HepG2 (cell line): ENCODE results near the gene NOXA1. TPM values are rescaled to one million over a fixed set of nuclear protein-coding genes. Genes with fewer than 3 reads are reported as not detected.

Experiments used
- DZIP1 ChIP-seq: sonication (generic); formaldehyde crosslinking; IDR thresholded peaks from 2 replicates; pipeline ENCODE4 v1.5.0; 2020; ENCODE audit warnings: mild to moderate bottlenecking, missing genetic modification reagents
- MAFF ChIP-seq: IDR thresholded peaks from 2 replicates; pipeline ENCODE4 v1.6.1; 2011; ENCODE audit warnings: low read depth, low read length, improper control_type of control experiment
- RBAK ChIP-seq: sonication (generic); formaldehyde crosslinking; IDR thresholded peaks from 2 replicates; pipeline ENCODE4 v1.5.1; 2020; ENCODE audit warnings: mild to moderate bottlenecking, missing genetic modification reagents
- SKIL ChIP-seq: sonication (generic); formaldehyde crosslinking; IDR thresholded peaks from 2 replicates; pipeline ENCODE4 v1.8.0; 2022; ENCODE audit warnings: missing genetic modification reagents, mild to moderate bottlenecking, moderate library complexity, borderline replicate concordance
- ZNF335 ChIP-seq: sonication (generic); formaldehyde crosslinking; IDR thresholded peaks from 2 replicates; pipeline ENCODE4 v1.4.0; 2020; ENCODE audit warnings: missing genetic modification reagents
- ZNF570 ChIP-seq: sonication (generic); formaldehyde crosslinking; IDR thresholded peaks from 2 replicates; pipeline ENCODE4 v1.4.0; 2020; ENCODE audit warnings: mild to moderate bottlenecking, missing genetic modification reagents, borderline replicate concordance
- ZNF660 ChIP-seq: sonication (generic); formaldehyde crosslinking; IDR thresholded peaks from 2 replicates; pipeline ENCODE4 v1.5.1; 2020; ENCODE audit warnings: mild to moderate bottlenecking, low read depth, missing genetic modification reagents, borderline replicate concordance
- polyA plus RNA-seq, 8 experiments: library from polyadenylated mRNA; depleted of rRNA in 3 of 8; stranded (reverse) in 7 of 8; unstranded in 1 of 8; fragments of >200 nt; fragmentation: Illumina TruSeq in 4 of 8; extraction: Trizol in 4 of 8; gene quantifications; 2 replicates each; pipeline versions ENCODE4 v1.2.1 to v1.2.3, GENCODE V29; 2011 to 2016; ENCODE audit warnings: low read depth in 4 of 8, missing spikeins in 1 of 8, mixed read lengths in 1 of 8; ENCODE audit not compliant: insufficient read depth in 1 of 8
- total RNA-seq, 5 experiments: library from RNA; depleted of rRNA; stranded (reverse); fragments of >200 nt; fragmentation: Illumina TruSeq; extraction: Trizol; gene quantifications; 2 replicates each; pipeline ENCODE4 v1.2.3, GENCODE V29; 2016; ENCODE audit warnings: low read depth in 1 of 5
- TF ChIP-seq, protein P1 (sequence below): sonication (generic); formaldehyde crosslinking; IDR thresholded peaks from 2 replicates; pipeline ENCODE4 v1.9.0; 2022; ENCODE audit warnings: missing genetic modification reagents, mild to moderate bottlenecking, borderline replicate concordance
- TF ChIP-seq, protein P2 (sequence below), 2 experiments: sonication (generic) in 1 of 2; formaldehyde crosslinking in 1 of 2; IDR thresholded peaks; 2 replicates each; pipeline versions ENCODE4 v1.6.1 to v1.9.0; 2014 to 2022; ENCODE audit warnings: antibody characterized with exemption in 1 of 2, borderline replicate concordance in 1 of 2, inconsistent platforms in 1 of 2, low read depth in 1 of 2, missing genetic modification reagents in 1 of 2

The NOXA1 gene
- total and polyA plus RNA-seq, 2 of the 13 experiments (the other 11 are each of a cell fraction or from before 2014, with no cell fraction given), result 0.78 to 1.2 TPM

DNA sequence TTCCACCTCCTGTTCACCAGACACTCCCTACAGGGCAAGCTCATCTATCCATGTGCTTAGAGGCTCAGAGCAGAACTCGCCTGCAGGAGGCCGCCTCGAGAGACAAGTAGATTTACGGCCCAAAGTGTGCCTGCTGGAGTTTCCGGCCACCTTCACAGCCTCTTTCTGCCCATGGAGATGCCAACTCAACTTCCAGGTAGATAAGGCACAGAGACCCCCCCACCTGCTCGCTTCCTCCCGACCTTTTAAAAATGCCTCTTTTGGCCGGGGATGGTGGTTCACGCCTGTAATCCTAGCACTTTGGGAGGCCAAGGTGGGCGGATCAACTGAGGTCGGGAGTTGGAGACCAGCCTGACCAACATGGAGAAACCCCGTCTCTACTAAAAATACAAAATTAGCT lies 46.8 kb upstream of the NOXA1 start (continued):
- TF ChIP-seq, protein P1, sequence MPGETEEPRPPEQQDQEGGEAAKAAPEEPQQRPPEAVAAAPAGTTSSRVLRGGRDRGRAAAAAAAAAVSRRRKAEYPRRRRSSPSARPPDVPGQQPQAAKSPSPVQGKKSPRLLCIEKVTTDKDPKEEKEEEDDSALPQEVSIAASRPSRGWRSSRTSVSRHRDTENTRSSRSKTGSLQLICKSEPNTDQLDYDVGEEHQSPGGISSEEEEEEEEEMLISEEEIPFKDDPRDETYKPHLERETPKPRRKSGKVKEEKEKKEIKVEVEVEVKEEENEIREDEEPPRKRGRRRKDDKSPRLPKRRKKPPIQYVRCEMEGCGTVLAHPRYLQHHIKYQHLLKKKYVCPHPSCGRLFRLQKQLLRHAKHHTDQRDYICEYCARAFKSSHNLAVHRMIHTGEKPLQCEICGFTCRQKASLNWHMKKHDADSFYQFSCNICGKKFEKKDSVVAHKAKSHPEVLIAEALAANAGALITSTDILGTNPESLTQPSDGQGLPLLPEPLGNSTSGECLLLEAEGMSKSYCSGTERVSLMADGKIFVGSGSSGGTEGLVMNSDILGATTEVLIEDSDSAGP (CRISPR knock-in tag), result no peak
- TF ChIP-seq, protein P2, sequence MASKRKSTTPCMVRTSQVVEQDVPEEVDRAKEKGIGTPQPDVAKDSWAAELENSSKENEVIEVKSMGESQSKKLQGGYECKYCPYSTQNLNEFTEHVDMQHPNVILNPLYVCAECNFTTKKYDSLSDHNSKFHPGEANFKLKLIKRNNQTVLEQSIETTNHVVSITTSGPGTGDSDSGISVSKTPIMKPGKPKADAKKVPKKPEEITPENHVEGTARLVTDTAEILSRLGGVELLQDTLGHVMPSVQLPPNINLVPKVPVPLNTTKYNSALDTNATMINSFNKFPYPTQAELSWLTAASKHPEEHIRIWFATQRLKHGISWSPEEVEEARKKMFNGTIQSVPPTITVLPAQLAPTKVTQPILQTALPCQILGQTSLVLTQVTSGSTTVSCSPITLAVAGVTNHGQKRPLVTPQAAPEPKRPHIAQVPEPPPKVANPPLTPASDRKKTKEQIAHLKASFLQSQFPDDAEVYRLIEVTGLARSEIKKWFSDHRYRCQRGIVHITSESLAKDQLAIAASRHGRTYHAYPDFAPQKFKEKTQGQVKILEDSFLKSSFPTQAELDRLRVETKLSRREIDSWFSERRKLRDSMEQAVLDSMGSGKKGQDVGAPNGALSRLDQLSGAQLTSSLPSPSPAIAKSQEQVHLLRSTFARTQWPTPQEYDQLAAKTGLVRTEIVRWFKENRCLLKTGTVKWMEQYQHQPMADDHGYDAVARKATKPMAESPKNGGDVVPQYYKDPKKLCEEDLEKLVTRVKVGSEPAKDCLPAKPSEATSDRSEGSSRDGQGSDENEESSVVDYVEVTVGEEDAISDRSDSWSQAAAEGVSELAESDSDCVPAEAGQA (IDR thresholded peaks at IDR 0.05; ENCODE audit: low read depth), result no peak
- TF ChIP-seq, protein P2 (CRISPR knock-in tag; IDR thresholded peaks at IDR 0.05; ENCODE audit: borderline replicate concordance), result no peak
- no peak for TF ChIP-seq RBAK (CRISPR knock-in tag)
- no peak for TF ChIP-seq DZIP1 (CRISPR knock-in tag)
- TF ChIP-seq MAFF, result no peak
- TF ChIP-seq ZNF570 (CRISPR knock-in tag), result no peak
- TF ChIP-seq ZNF335 (CRISPR knock-in tag), result no peak
- no peak for TF ChIP-seq ZNF660 (CRISPR knock-in tag)
- no peak for TF ChIP-seq SKIL
